NCI-H748 (cell line): Measurements from ENCODE around the gene ATIC.

Experiments
- DNase-seq: peaks from one replicate; lab custom pipeline; 2025; ENCODE audit not compliant: unreplicated experiment; lab: John Stamatoyannopoulos, UW

Gene ATIC

GRCh38 chr2:215311625-215312396 lies at the start of gene ATIC:
Gene ATIC (plus strand): TSS chr2:215312059. CDS start chr2:215312143, 84 bp downstream.
- peak; percentile 97 for DNase-seq

- no peak for DNase-seq
Measured at GRCh38 chr2:215262303-215262702, 49.6 kb upstream of the ATIC start.

- no peak for DNase-seq
Measured at GRCh38 chr2:215262741-215263362, 49.0 kb upstream of the ATIC start.

GRCh38 chr2:215264374-215264773 lies 47.5 kb upstream of the ATIC start:
- DNase-seq, result no peak

- DNase-seq, result peak; percentile 77
Measured at GRCh38 chr2:215269397-215270117, 42.3 kb upstream of the ATIC start.

- DNase-seq, result no peak
Measured at GRCh38 chr2:215270118-215270451, 41.8 kb upstream of the ATIC start.

GRCh38 chr2:215271446-215271845 lies 40.4 kb upstream of the ATIC start:
- DNase-seq, result no peak

GRCh38 chr2:215272918-215273317 lies 38.9 kb upstream of the ATIC start:
- DNase-seq, result no peak

GRCh38 chr2:215274829-215275228 lies 37.0 kb upstream of the ATIC start:
- no peak for DNase-seq

- DNase-seq, result no peak
Measured at GRCh38 chr2:215275824-215276223, 36.0 kb upstream of the ATIC start.

GRCh38 chr2:215277944-215278343 lies 33.9 kb upstream of the ATIC start:
- no peak for DNase-seq

GRCh38 chr2:215280326-215280725 lies 31.5 kb upstream of the ATIC start:
- no peak for DNase-seq

GRCh38 chr2:215283221-215283620 lies 28.6 kb upstream of the ATIC start:
- DNase-seq, result no peak

GRCh38 chr2:215286309-215286708 lies 25.6 kb upstream of the ATIC start:
- no peak for DNase-seq

GRCh38 chr2:215288112-215288815 lies 23.6 kb upstream of the ATIC start:
- DNase-seq, result no peak

- no peak for DNase-seq
Measured at GRCh38 chr2:215290980-215291599, 20.8 kb upstream of the ATIC start.

GRCh38 chr2:215293879-215294278 lies 18.0 kb upstream of the ATIC start:
- no peak for DNase-seq

- DNase-seq, result no peak
Measured at GRCh38 chr2:215299337-215299859, 12.5 kb upstream of the ATIC start.

- DNase-seq, result no peak
Measured at GRCh38 chr2:215301994-215302393, 9.9 kb upstream of the ATIC start.

GRCh38 chr2:215311259-215311624 lies 617 bp upstream of the ATIC start:
- peak; percentile 35 for DNase-seq

GRCh38 chr2:215313255-215313613 lies 1.4 kb downstream of the ATIC start:
- no peak for DNase-seq
